ENCODE data around the gene AFF4. TPM values are rescaled to one million over a fixed set of nuclear protein-coding genes. Genes with fewer than 3 reads are reported as not detected.

Gene AFF4
- total and polyA plus RNA-seq, 9 of the 15 experiments (the other 6 are each of a cell fraction or from before 2014, with no cell fraction given), result 1.7 to 25.8 (median 17.9) TPM

- Histone ChIP-seq H3K27ac (ENCODE audit: extremely low read depth, low read depth, low read length) (no peak overlapping the region), H3K4me1 (replicated peaks in 1 of 2; ENCODE audit: control insufficient read depth in 2 of 2, insufficient read depth in 2 of 2, low read length in 2 of 2) (peaks cover 0 to 5% of the 10 kb centered on the region in 2 experiments; a peak in 3 of 5 replicates), H3K36me3 (ENCODE audit: control insufficient read depth, insufficient read depth, low read length) (peaks cover 4% of the 10 kb centered on the region; the same call in 2 of the 3 replicates), H3K9ac (ENCODE audit: insufficient read depth in 1 of 2, low read depth in 2 of 2, low read length in 2 of 2) (no peak overlapping the region), H3K27me3 (ENCODE audit: control insufficient read depth in 2 of 2, insufficient read depth in 2 of 2, low read length in 2 of 2) (no peaks in the 10 kb centered on the region), H3K4me3 (no peak overlapping the region), H3K79me2 (ENCODE audit: control insufficient read depth, insufficient read depth, low read length) (peaks cover 81% of the 10 kb centered on the region), H3K9me3 (replicated peaks; ENCODE audit: control insufficient read depth, insufficient read depth, low read depth, low read length) (no peaks in the 10 kb centered on the region), H2AFZ (ENCODE audit: low read depth, low read length) (no peak overlapping the region), H3K9me1 (ENCODE audit: control insufficient read depth, insufficient read depth, low read length) (peaks cover 5% of the 10 kb centered on the region), H3K4me2 (ENCODE audit: insufficient read depth, low read length) (no peak overlapping the region), H4K20me1 (replicated peaks; ENCODE audit: control insufficient read depth, insufficient read depth, low read length) (peaks cover 11% of the 10 kb centered on the region; the same call in 1 of the 2 replicates)
- BruUV-seq (replicated peaks), result no TSS peak
- TF ChIP-seq NCOA4 (IDR thresholded peaks at IDR 0.05; ENCODE audit: partially characterized antibody) (no peak), NFIC (IDR thresholded peaks at IDR 0.05) (peak; percentile 41)
- ChIA-PET CTCF (ENCODE audit: low intra/inter-chr PET ratio) (interaction anchor here (0.6 kb wide), 1 partner anchor 22 kb away, joined by 4 read pairs; no protein-coding TSS in a partner anchor), POLR2A (no interaction called here)
- WGBS (ENCODE audit: insufficient coverage, low coverage, missing lambda C conversion rate), result 100% methylated on average over 2 of the region's 2 CpGs
- DNase-seq (ENCODE audit: extremely low read depth in 1 of 4, low spot score in 3 of 4) (no peak), FAIRE-seq (no peak), ATAC-seq (no peak)
- in situ Hi-C loops (cut with MboI) (no loop called here), intact Hi-C loops (cut with micrococcal nuclease) (loop anchor here (5.0 kb wide), 1 partner anchor 103 kb away; the partner anchor contains the start of gene HSPA4)
These were observed 14.3 kb downstream of the AFF4 start for GRCh38 chr5:132949136-132949535.

DNA sequence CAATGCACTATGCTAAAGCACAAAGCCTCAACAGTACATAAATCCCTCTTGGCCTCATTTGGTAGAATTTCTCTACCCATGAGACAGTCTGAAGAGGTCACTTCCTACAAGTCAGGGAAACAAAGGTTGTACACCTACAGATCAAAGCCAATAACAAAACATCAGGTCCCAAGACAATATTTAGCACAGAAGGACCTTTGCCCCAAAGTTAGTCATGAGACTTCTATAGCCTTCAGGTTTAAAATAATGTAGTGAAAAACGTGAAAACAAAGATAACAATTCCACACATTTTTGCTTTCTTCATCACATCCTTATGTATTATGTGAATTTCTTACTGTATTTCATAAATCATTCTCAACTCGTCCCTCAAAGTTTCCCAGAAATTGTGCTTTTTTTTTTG lies 15.8 kb downstream of the AFF4 start:
- POLR2A ChIA-PET, result interaction anchor here (1.2 kb wide), 1 partner anchor 19 kb away, joined by 4 read pairs; no protein-coding TSS in a partner anchor
- H3K4me3 ChIP-seq, result no peak overlapping the region
- whole genome bisulfite sequencing (ENCODE audit: insufficient coverage, low coverage, missing lambda C conversion rate), result 48% methylated on average over 2 of the region's 2 CpGs
- no peak overlapping the region for H3K9ac ChIP-seq (ENCODE audit: insufficient read depth in 1 of 2, low read depth in 2 of 2, low read length in 2 of 2)
- ATAC-seq (no peak), DNase-seq (ENCODE audit: extremely low read depth in 1 of 4, low spot score in 3 of 4) (no peak), FAIRE-seq (no peak)
- in situ Hi-C loops (cut with MboI), result no loop called here
- peaks cover 79% of the 10 kb centered on the region for H3K79me2 ChIP-seq (ENCODE audit: control insufficient read depth, insufficient read depth, low read length)
- BruUV-seq (replicated peaks), result no TSS peak
- H4K20me1 ChIP-seq (replicated peaks; ENCODE audit: control insufficient read depth, insufficient read depth, low read length), result peaks cover 17% of the 10 kb centered on the region; the same call in 1 of the 2 replicates
- H3K36me3 ChIP-seq (ENCODE audit: control insufficient read depth, insufficient read depth, low read length), result peaks cover 10% of the 10 kb centered on the region; the same call in 2 of the 3 replicates
- H3K9me1 ChIP-seq (ENCODE audit: control insufficient read depth, insufficient read depth, low read length), result peaks cover 3% of the 10 kb centered on the region
- no peaks in the 10 kb centered on the region for H3K27me3 ChIP-seq (ENCODE audit: control insufficient read depth in 2 of 2, insufficient read depth in 2 of 2, low read length in 2 of 2)
- CTCF ChIA-PET (ENCODE audit: low intra/inter-chr PET ratio), result no interaction called here
- no peak overlapping the region for H3K4me2 ChIP-seq (ENCODE audit: insufficient read depth, low read length)
- H3K27ac ChIP-seq (ENCODE audit: extremely low read depth, low read depth, low read length), result no peak overlapping the region
- no peaks in the 10 kb centered on the region for H3K9me3 ChIP-seq (replicated peaks; ENCODE audit: control insufficient read depth, insufficient read depth, low read depth, low read length)
- intact Hi-C loops (cut with micrococcal nuclease), result loop anchor here (5.0 kb wide), 1 partner anchor 105 kb away; the partner anchor contains the start of gene HSPA4
- peaks cover 0 to 5% of the 10 kb centered on the region in 2 experiments; a peak in 3 of 5 replicates for H3K4me1 ChIP-seq (replicated peaks in 1 of 2; ENCODE audit: control insufficient read depth in 2 of 2, insufficient read depth in 2 of 2, low read length in 2 of 2)
- H2AFZ ChIP-seq (ENCODE audit: low read depth, low read length), result no peak overlapping the region
- TF ChIP-seq, protein P1, sequence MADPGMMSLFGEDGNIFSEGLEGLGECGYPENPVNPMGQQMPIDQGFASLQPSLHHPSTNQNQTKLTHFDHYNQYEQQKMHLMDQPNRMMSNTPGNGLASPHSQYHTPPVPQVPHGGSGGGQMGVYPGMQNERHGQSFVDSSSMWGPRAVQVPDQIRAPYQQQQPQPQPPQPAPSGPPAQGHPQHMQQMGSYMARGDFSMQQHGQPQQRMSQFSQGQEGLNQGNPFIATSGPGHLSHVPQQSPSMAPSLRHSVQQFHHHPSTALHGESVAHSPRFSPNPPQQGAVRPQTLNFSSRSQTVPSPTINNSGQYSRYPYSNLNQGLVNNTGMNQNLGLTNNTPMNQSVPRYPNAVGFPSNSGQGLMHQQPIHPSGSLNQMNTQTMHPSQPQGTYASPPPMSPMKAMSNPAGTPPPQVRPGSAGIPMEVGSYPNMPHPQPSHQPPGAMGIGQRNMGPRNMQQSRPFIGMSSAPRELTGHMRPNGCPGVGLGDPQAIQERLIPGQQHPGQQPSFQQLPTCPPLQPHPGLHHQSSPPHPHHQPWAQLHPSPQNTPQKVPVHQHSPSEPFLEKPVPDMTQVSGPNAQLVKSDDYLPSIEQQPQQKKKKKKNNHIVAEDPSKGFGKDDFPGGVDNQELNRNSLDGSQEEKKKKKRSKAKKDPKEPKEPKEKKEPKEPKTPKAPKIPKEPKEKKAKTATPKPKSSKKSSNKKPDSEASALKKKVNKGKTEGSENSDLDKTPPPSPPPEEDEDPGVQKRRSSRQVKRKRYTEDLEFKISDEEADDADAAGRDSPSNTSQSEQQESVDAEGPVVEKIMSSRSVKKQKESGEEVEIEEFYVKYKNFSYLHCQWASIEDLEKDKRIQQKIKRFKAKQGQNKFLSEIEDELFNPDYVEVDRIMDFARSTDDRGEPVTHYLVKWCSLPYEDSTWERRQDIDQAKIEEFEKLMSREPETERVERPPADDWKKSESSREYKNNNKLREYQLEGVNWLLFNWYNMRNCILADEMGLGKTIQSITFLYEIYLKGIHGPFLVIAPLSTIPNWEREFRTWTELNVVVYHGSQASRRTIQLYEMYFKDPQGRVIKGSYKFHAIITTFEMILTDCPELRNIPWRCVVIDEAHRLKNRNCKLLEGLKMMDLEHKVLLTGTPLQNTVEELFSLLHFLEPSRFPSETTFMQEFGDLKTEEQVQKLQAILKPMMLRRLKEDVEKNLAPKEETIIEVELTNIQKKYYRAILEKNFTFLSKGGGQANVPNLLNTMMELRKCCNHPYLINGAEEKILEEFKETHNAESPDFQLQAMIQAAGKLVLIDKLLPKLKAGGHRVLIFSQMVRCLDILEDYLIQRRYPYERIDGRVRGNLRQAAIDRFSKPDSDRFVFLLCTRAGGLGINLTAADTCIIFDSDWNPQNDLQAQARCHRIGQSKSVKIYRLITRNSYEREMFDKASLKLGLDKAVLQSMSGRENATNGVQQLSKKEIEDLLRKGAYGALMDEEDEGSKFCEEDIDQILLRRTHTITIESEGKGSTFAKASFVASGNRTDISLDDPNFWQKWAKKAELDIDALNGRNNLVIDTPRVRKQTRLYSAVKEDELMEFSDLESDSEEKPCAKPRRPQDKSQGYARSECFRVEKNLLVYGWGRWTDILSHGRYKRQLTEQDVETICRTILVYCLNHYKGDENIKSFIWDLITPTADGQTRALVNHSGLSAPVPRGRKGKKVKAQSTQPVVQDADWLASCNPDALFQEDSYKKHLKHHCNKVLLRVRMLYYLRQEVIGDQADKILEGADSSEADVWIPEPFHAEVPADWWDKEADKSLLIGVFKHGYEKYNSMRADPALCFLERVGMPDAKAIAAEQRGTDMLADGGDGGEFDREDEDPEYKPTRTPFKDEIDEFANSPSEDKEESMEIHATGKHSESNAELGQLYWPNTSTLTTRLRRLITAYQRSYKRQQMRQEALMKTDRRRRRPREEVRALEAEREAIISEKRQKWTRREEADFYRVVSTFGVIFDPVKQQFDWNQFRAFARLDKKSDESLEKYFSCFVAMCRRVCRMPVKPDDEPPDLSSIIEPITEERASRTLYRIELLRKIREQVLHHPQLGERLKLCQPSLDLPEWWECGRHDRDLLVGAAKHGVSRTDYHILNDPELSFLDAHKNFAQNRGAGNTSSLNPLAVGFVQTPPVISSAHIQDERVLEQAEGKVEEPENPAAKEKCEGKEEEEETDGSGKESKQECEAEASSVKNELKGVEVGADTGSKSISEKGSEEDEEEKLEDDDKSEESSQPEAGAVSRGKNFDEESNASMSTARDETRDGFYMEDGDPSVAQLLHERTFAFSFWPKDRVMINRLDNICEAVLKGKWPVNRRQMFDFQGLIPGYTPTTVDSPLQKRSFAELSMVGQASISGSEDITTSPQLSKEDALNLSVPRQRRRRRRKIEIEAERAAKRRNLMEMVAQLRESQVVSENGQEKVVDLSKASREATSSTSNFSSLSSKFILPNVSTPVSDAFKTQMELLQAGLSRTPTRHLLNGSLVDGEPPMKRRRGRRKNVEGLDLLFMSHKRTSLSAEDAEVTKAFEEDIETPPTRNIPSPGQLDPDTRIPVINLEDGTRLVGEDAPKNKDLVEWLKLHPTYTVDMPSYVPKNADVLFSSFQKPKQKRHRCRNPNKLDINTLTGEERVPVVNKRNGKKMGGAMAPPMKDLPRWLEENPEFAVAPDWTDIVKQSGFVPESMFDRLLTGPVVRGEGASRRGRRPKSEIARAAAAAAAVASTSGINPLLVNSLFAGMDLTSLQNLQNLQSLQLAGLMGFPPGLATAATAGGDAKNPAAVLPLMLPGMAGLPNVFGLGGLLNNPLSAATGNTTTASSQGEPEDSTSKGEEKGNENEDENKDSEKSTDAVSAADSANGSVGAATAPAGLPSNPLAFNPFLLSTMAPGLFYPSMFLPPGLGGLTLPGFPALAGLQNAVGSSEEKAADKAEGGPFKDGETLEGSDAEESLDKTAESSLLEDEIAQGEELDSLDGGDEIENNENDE (IDR thresholded peaks at IDR 0.05; ENCODE audit: low read depth, low read length), result no peak

Measured in K562 (cell line).